CD4-positive, alpha-beta T cell treated with Interleukin-15 for 4 hours (primary cell): ENCODE results near the gene RASGRF1.

Experiments used
- DNase-seq: peaks from one replicate; pipeline ENCODE4 v3.0.0-alpha.2; 2020; ENCODE audit warnings: low spot score

RASGRF1 gene

GRCh38 chr15:79066391-79067071, 24.0 kb downstream of the RASGRF1 start:
- no peak for DNase-seq

- no peak for DNase-seq
Observed at GRCh38 chr15:79065706-79066376, 24.7 kb downstream of the RASGRF1 start.

- DNase-seq = no peak
Observed at GRCh38 chr15:79065361-79065705, 25.2 kb downstream of the RASGRF1 start.

GRCh38 chr15:79064496-79064895, 26.1 kb downstream of the RASGRF1 start:
- DNase-seq = no peak

- no peak for DNase-seq
Observed at GRCh38 chr15:79060175-79060574, 30.4 kb downstream of the RASGRF1 start.

GRCh38 chr15:79059081-79059572, 31.5 kb downstream of the RASGRF1 start:
- no peak for DNase-seq

GRCh38 chr15:79058260-79058850, 32.2 kb downstream of the RASGRF1 start:
- DNase-seq = no peak

GRCh38 chr15:79057050-79057449, 33.5 kb downstream of the RASGRF1 start:
- DNase-seq = no peak

GRCh38 chr15:79054350-79054749, 36.2 kb downstream of the RASGRF1 start:
- DNase-seq = no peak

- DNase-seq = no peak
Observed at GRCh38 chr15:79053894-79054293, 36.7 kb downstream of the RASGRF1 start.

- no peak for DNase-seq
Observed at GRCh38 chr15:79051941-79052731, 38.4 kb downstream of the RASGRF1 start.

GRCh38 chr15:79051029-79051428, 39.6 kb downstream of the RASGRF1 start:
- no peak for DNase-seq

- DNase-seq = no peak
Observed at GRCh38 chr15:79050341-79050740, 40.2 kb downstream of the RASGRF1 start.

- no peak for DNase-seq
Observed at GRCh38 chr15:79049416-79049815, 41.2 kb downstream of the RASGRF1 start.

- no peak for DNase-seq
Observed at GRCh38 chr15:79047676-79048439, 42.7 kb downstream of the RASGRF1 start.

- DNase-seq = no peak
Observed at GRCh38 chr15:79046691-79047404, 43.7 kb downstream of the RASGRF1 start.

- DNase-seq = no peak
Observed at GRCh38 chr15:79045041-79045440, 45.5 kb downstream of the RASGRF1 start.

- no peak for DNase-seq
Observed at GRCh38 chr15:79042213-79042928, 48.2 kb downstream of the RASGRF1 start.

- no peak for DNase-seq
Observed at GRCh38 chr15:79041601-79042168, 48.9 kb downstream of the RASGRF1 start.

- no peak for DNase-seq
Observed at GRCh38 chr15:79037848-79038247, 52.7 kb downstream of the RASGRF1 start.
